Naive thymus-derived CD4-positive, alpha-beta T cell (primary cell): ENCODE results near the gene OR8D2. TPM values are rescaled to one million over a fixed set of nuclear protein-coding genes. Genes with fewer than 3 reads are reported as not detected.
"Not testable (repeated sequence)": the region's sequence is repeated elsewhere in the genome, so short reads cannot be mapped to it uniquely, and the experiment has no call there.

ENCODE experiments used
- ATAC-seq: fragments of 150-1000 bp; cut with Tn5 transposase; 2 replicates; pipeline ENCODE4 v1.10.0; 2021; ENCODE audit warnings: mild to moderate bottlenecking, moderate library complexity
- CTCF ChIA-PET: fragments of 350-600 bp; sonication (Branson Sonifier 250); formaldehyde crosslinking; loops from one replicate; lab custom pipeline; 2021; ENCODE audit warnings: antibody characterized with exemption; lab: Charles Lee
- POLR2A ChIA-PET: fragments of 350-600 bp; sonication (Branson Sonifier 250); formaldehyde crosslinking; loops from one replicate; lab custom pipeline; 2021; ENCODE audit warnings: antibody characterized with exemption, inconsistent platforms; lab: Charles Lee
- DNase-seq, 9 donors: peaks; one replicate each; pipeline versions ENCODE4 v3.0.0 to v3.0.0-alpha.2; 2020 to 2022; ENCODE audit warnings: mixed read lengths in 1 of 9
- H3K27ac ChIP-seq: one replicate; pipeline ENCODE4 v1.7.0; 2013; ENCODE audit warnings: mild to moderate bottlenecking, low read depth, low read length, moderate library complexity
- H3K27me3 ChIP-seq, 2 donors: one replicate each; pipeline ENCODE4 v1.7.0; 2013; ENCODE audit warnings: low read length in 2 of 2, mild to moderate bottlenecking in 2 of 2, moderate library complexity in 2 of 2; ENCODE audit not compliant: control insufficient read depth in 2 of 2, insufficient read depth in 2 of 2
- H3K36me3 ChIP-seq, 3 experiments: 1 replicate in 2 of 3; 2 replicates in 1 of 3; pipeline ENCODE4 v1.7.0; 2013; ENCODE audit warnings: low read length in 3 of 3, mild to moderate bottlenecking in 3 of 3, moderate library complexity in 1 of 3; ENCODE audit not compliant: insufficient read depth in 3 of 3, control insufficient read depth in 2 of 3
- H3K4me1 ChIP-seq, 2 donors: one replicate each; pipeline ENCODE4 v1.7.0; 2013; ENCODE audit warnings: low read length in 2 of 2, mild to moderate bottlenecking in 2 of 2, moderate library complexity in 1 of 2; ENCODE audit not compliant: control insufficient read depth in 2 of 2, insufficient read depth in 2 of 2
- H3K4me3 ChIP-seq: 2 replicates; pipeline ENCODE4 v1.7.0; 2013; ENCODE audit warnings: mild to moderate bottlenecking, low read length
- H3K9me3 ChIP-seq, 3 experiments: 1 replicate in 2 of 3; 2 replicates in 1 of 3; pipeline ENCODE4 v1.7.0; 2013; ENCODE audit warnings: low read length in 3 of 3; ENCODE audit not compliant: control insufficient read depth in 2 of 3
- H3K27ac Mint-ChIP-seq, 9 donors: one replicate each; pipeline ENCODE4 v1.8.0; 2020 to 2022; ENCODE audit warnings: mixed read lengths in 9 of 9, mild to moderate bottlenecking in 8 of 9, moderate library complexity in 5 of 9, inconsistent platforms in 2 of 9
- H3K27me3 Mint-ChIP-seq, 5 donors: one replicate each; pipeline ENCODE4 v1.8.0; 2021 to 2022; ENCODE audit warnings: mixed read lengths in 5 of 5, mild to moderate bottlenecking in 1 of 5
- H3K36me3 Mint-ChIP-seq, 5 donors: one replicate each; pipeline ENCODE4 v1.8.0; 2020 to 2022; ENCODE audit warnings: mixed read lengths in 5 of 5, mild to moderate bottlenecking in 3 of 5, inconsistent platforms in 1 of 5
- H3K4me1 Mint-ChIP-seq, 7 donors: one replicate each; pipeline ENCODE4 v1.8.0; 2020 to 2022; ENCODE audit warnings: mixed read lengths in 7 of 7, mild to moderate bottlenecking in 3 of 7, inconsistent platforms in 1 of 7
- H3K4me3 Mint-ChIP-seq, 10 donors: one replicate each; pipeline ENCODE4 v1.8.0; 2020 to 2022; ENCODE audit warnings: mild to moderate bottlenecking in 10 of 10, mixed read lengths in 10 of 10, moderate library complexity in 6 of 10, inconsistent platforms in 2 of 10
- H3K9me3 Mint-ChIP-seq, 11 donors: one replicate each; pipeline ENCODE4 v1.8.0; 2020 to 2022; ENCODE audit warnings: mixed read lengths in 11 of 11, mild to moderate bottlenecking in 4 of 11, inconsistent platforms in 1 of 11, moderate library complexity in 1 of 11
- intact Hi-C, 2 donors: fragments of 100-400 bp; cut with micrococcal nuclease; formaldehyde crosslinking; loops; one replicate each; pipeline ENCODE4 v1.15.1; 2023
- polyA plus RNA-seq, 2 donors: library from polyadenylated mRNA; unstranded; fragments of 300-500 nt; fragmentation: Illumina TruSeq; gene quantifications; one replicate each; pipeline ENCODE4 v1.2.3, GENCODE V29; 2021
- total RNA-seq, 6 experiments: library from RNA in 5 of 6; stranded (reverse) in 5 of 6; gene quantifications; 1 replicate in 5 of 6; 2 replicates in 1 of 6; pipeline ENCODE4 v1.2.3 and lab custom pipeline; 2021 to 2026

Gene OR8D2
- total and polyA plus RNA-seq, 7 experiments from 2014 or later = not detected

DNA sequence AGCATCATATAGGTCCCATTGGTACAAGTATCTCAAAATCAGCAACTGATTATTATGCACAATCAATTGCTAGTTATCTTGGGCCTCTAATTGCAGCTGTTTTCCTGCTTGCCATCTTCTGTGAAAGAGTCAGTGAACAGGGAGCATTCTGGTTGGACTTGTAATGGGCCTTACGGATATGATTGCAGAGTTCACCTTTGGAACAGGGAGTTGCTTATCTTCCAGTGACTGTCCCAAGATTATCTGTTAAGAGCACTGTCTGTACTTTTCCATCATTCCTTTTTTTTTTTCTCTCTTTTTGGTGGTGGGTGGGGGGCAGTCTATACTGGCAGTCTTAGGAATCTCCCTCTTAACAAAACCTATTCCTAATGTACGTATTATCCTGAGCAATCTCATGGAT lies 46.0 kb downstream of the OR8D2 start:
- no peak overlapping the region for H3K27ac Mint-ChIP-seq
- DNase-seq (no peak), ATAC-seq (no peak)

DNA sequence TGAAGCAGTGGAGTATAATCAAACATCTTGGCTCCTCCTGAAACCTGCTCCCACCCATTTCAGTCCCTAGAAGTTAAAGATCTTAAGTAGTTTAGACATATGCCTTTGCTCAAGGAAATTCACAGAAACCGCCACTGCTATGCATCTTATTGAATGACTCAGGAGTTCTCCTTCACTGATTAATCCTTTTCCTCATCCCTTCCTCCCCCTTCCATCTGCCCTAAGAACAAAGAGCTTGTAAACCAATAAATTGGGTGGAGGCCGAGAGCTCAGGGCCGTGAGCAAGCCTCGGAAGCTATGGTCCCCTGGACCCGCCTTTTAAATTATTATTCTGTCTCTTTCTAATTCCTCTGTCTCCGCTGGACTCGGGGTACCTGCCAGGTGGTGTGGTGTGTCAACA lies 49.1 kb downstream of the OR8D2 start:
- H3K27me3 Mint-ChIP-seq, H3K4me3 ChIP-seq, ATAC-seq, H3K4me1 Mint-ChIP-seq, H3K9me3 ChIP-seq, intact Hi-C loops, H3K36me3 ChIP-seq, H3K27ac Mint-ChIP-seq, H3K4me1 ChIP-seq, H3K4me3 Mint-ChIP-seq, H3K36me3 Mint-ChIP-seq, DNase-seq, POLR2A ChIA-PET, H3K27ac ChIP-seq, CTCF ChIA-PET, H3K9me3 Mint-ChIP-seq, H3K27me3 ChIP-seq: not testable (repeated sequence)

More for the DNA sequence above, 46.0 kb downstream of the OR8D2 start:
- Histone ChIP-seq H3K9me3 (no peaks in the 10 kb centered on the region), H3K27me3 (no peaks in the 10 kb centered on the region), H3K36me3 (no peaks in the 10 kb centered on the region), H3K4me1 (no peaks in the 10 kb centered on the region), H3K27ac (no peak overlapping the region), H3K4me3 (no peak overlapping the region)
- intact Hi-C loops = no loop called here
- ChIA-PET POLR2A (no interaction called here), CTCF (no interaction called here)
- Mint-ChIP-seq H3K4me3 (no peak overlapping the region), H3K4me1 (no peaks in the 10 kb centered on the region), H3K27me3 (peaks cover 0 to 22% (median 6%) of the 10 kb centered on the region in 5 donors), H3K9me3 (peaks cover 0 to 1% (median 0%) of the 10 kb centered on the region in 11 donors), H3K36me3 (no peaks in the 10 kb centered on the region)

Other genes starting within 250 kb of the OR8D2 start
- 10 to 100 TPM in 1 of 5 experiments, 1 to 10 TPM in 4; 5.2 to 10.2 (median 8.3) TPM for gene VWA5A, start 204.7 kb downstream of the OR8D2 start, total RNA-seq
- 10 to 100 TPM; 10.8 to 11.7 TPM for gene VWA5A, start 204.7 kb downstream of the OR8D2 start, polyA plus RNA-seq
- gene OR10D3, start 136.9 kb downstream of the OR8D2 start, total RNA-seq = not detected
- gene OR10D3, start 136.9 kb downstream of the OR8D2 start, polyA plus RNA-seq = not detected
- not detected for gene OR8G1, start 79.1 kb downstream of the OR8D2 start, total RNA-seq
- gene OR8G1, start 79.1 kb downstream of the OR8D2 start, polyA plus RNA-seq = not detected
- not detected for gene OR8G5, start 63.8 kb downstream of the OR8D2 start, total RNA-seq
- gene OR8G5, start 63.8 kb downstream of the OR8D2 start, polyA plus RNA-seq = not detected
- gene OR8D1, start 6.2 kb downstream of the OR8D2 start, total RNA-seq = not detected
- not detected for gene OR8D1, start 6.2 kb downstream of the OR8D2 start, polyA plus RNA-seq
- not detected for gene OR8B2, start 64.3 kb upstream of the OR8D2 start, total RNA-seq
- gene OR8B2, start 64.3 kb upstream of the OR8D2 start, polyA plus RNA-seq = not detected
- gene OR8B3, start 78.8 kb upstream of the OR8D2 start, total RNA-seq = not detected
- gene OR8B3, start 78.8 kb upstream of the OR8D2 start, polyA plus RNA-seq = not detected
- gene OR8B4, start 104.7 kb upstream of the OR8D2 start, total RNA-seq = not detected
- gene OR8B4, start 104.7 kb upstream of the OR8D2 start, polyA plus RNA-seq = not detected
- gene OR8B8, start 125.5 kb upstream of the OR8D2 start, total RNA-seq = not detected
- not detected for gene OR8B8, start 125.5 kb upstream of the OR8D2 start, polyA plus RNA-seq
- gene OR8B12, start 223.5 kb upstream of the OR8D2 start, total RNA-seq = not detected
- gene OR8B12, start 223.5 kb upstream of the OR8D2 start, polyA plus RNA-seq = not detected
- not detected for gene OR8A1, start 249.8 kb upstream of the OR8D2 start, total RNA-seq
- not detected for gene OR8A1, start 249.8 kb upstream of the OR8D2 start, polyA plus RNA-seq